Ishikawa (cell line): Measurements from ENCODE around the gene MTMR8.

ENCODE experiments used
- CEBPB ChIP-seq: IDR thresholded peaks from 2 replicates; pipeline ENCODE4 v1.6.1; 2012
- CREB1 ChIP-seq: IDR thresholded peaks from 2 replicates; pipeline ENCODE4 v1.6.1; 2012; ENCODE audit warnings: low read depth
- EGR1 ChIP-seq: IDR thresholded peaks from 2 replicates; pipeline ENCODE4 v1.6.1; 2012
- EP300 ChIP-seq: IDR thresholded peaks from 2 replicates; pipeline ENCODE4 v1.6.1; 2012; ENCODE audit warnings: borderline replicate concordance
- FOXM1 ChIP-seq: IDR thresholded peaks from 2 replicates; pipeline ENCODE4 v1.6.1; 2012; ENCODE audit warnings: low read depth, borderline replicate concordance
- NFIC ChIP-seq: IDR thresholded peaks from 2 replicates; pipeline ENCODE4 v1.6.1; 2012
- RAD21 ChIP-seq: IDR thresholded peaks from 2 replicates; pipeline ENCODE4 v1.6.1; 2012; ENCODE audit warnings: low read depth
- REST ChIP-seq: IDR thresholded peaks from 2 replicates; pipeline ENCODE4 v1.6.1; 2012; ENCODE audit warnings: low read depth, mild to moderate bottlenecking
- TAF1 ChIP-seq: IDR thresholded peaks from 2 replicates; pipeline ENCODE4 v1.6.1; 2012; ENCODE audit warnings: low read depth, mild to moderate bottlenecking
- TCF12 ChIP-seq: IDR thresholded peaks from 2 replicates; pipeline ENCODE4 v1.6.1; 2012; ENCODE audit warnings: low read depth
- TEAD4 ChIP-seq: IDR thresholded peaks from 2 replicates; pipeline ENCODE4 v1.6.1; 2012
- YY1 ChIP-seq: IDR thresholded peaks from 2 replicates; pipeline ENCODE4 v1.6.1; 2012; ENCODE audit warnings: low read depth
- TF ChIP-seq, protein P1 (sequence below): IDR thresholded peaks from 2 replicates; pipeline ENCODE4 v1.6.1; 2012

GRCh38 chrX:64379924-64380323 is 15.3 kb downstream of the MTMR8 start:
- TF ChIP-seq NFIC (no peak), EGR1 (no peak), YY1 (no peak), CEBPB (no peak), EP300 (no peak), RAD21 (no peak), TAF1 (no peak), FOXM1 (no peak), REST (no peak), TEAD4 (no peak), CREB1 (no peak), TCF12 (no peak)
- TF ChIP-seq, protein P1, sequence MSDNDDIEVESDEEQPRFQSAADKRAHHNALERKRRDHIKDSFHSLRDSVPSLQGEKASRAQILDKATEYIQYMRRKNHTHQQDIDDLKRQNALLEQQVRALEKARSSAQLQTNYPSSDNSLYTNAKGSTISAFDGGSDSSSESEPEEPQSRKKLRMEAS, result no peak
